ENCODE results near the gene ADAM22. TPM values are rescaled to one million over a fixed set of nuclear protein-coding genes. Genes with fewer than 3 reads are reported as not detected.

The ADAM22 gene
- total and polyA plus RNA-seq, 7 experiments from 2014 or later, result 0.79 to 7.1 (median 2.5) TPM

GRCh38 chr7:88141953-88142352 is 207.9 kb downstream of the ADAM22 start:
- Histone ChIP-seq H3K27ac (ENCODE audit: low read depth, low read length) (no peak overlapping the region), H3K4me3 (ENCODE audit: low read length) (no peak overlapping the region), H3K4me1 (ENCODE audit: control insufficient read depth in 2 of 2, insufficient read depth in 2 of 2, low read length in 2 of 2) (no peaks in the 10 kb centered on the region), H3K36me3 (ENCODE audit: control insufficient read depth in 2 of 3, insufficient read depth in 3 of 3, low read length in 3 of 3) (no peaks in the 10 kb centered on the region), H3K27me3 (ENCODE audit: control insufficient read depth in 2 of 2, insufficient read depth in 2 of 2, low read length in 2 of 2) (no peaks in the 10 kb centered on the region), H3K9me3 (ENCODE audit: control insufficient read depth in 2 of 3, low read length in 3 of 3) (no peaks in the 10 kb centered on the region)
- ChIA-PET CTCF (interaction anchor here (0.7 kb wide), 1 partner anchor 344 kb away, joined by 3 read pairs; no protein-coding TSS in a partner anchor), POLR2A (no interaction called here)
- Mint-ChIP-seq H3K4me1 (no peaks in the 10 kb centered on the region), H3K9me3 (no peaks in the 10 kb centered on the region), H3K4me3 (no peak overlapping the region), H3K36me3 (peaks cover 0 to 12% (median 0%) of the 10 kb centered on the region in 5 donors), H3K27me3 (peaks cover 0 to 4% (median 0%) of the 10 kb centered on the region in 5 donors), H3K27ac (no peak overlapping the region)
- intact Hi-C loops (cut with micrococcal nuclease), result no loop called here
- ATAC-seq, result no peak
- no peak for DNase-seq

- Histone ChIP-seq H3K9me3 (ENCODE audit: control insufficient read depth in 2 of 3, low read length in 3 of 3) (no peaks in the 10 kb centered on the region), H3K4me1 (ENCODE audit: control insufficient read depth in 2 of 2, insufficient read depth in 2 of 2, low read length in 2 of 2) (no peaks in the 10 kb centered on the region), H3K27me3 (ENCODE audit: control insufficient read depth in 2 of 2, insufficient read depth in 2 of 2, low read length in 2 of 2) (no peaks in the 10 kb centered on the region), H3K27ac (ENCODE audit: low read depth, low read length) (no peak overlapping the region), H3K36me3 (ENCODE audit: control insufficient read depth in 2 of 3, insufficient read depth in 3 of 3, low read length in 3 of 3) (no peaks in the 10 kb centered on the region), H3K4me3 (ENCODE audit: low read length) (no peak overlapping the region)
- ATAC-seq (no peak), DNase-seq (no peak)
- H3K4me1 Mint-ChIP-seq, result no peaks in the 10 kb centered on the region
- H3K4me3 Mint-ChIP-seq, result no peak overlapping the region
- no peaks in the 10 kb centered on the region for H3K27me3 Mint-ChIP-seq
- H3K27ac Mint-ChIP-seq, result no peak overlapping the region
- intact Hi-C loops (cut with micrococcal nuclease), result no loop called here
- H3K36me3 Mint-ChIP-seq, result peaks cover 0 to 23% (median 14%) of the 10 kb centered on the region in 5 donors
- no peaks in the 10 kb centered on the region for H3K9me3 Mint-ChIP-seq
- ChIA-PET CTCF (no interaction called here), POLR2A (no interaction called here)
Observed at GRCh38 chr7:88146616-88147015, 212.6 kb downstream of the ADAM22 start.

- Histone ChIP-seq H3K4me3 (ENCODE audit: low read length) (no peak overlapping the region), H3K27me3 (ENCODE audit: control insufficient read depth in 2 of 2, insufficient read depth in 2 of 2, low read length in 2 of 2) (no peaks in the 10 kb centered on the region), H3K9me3 (ENCODE audit: control insufficient read depth in 2 of 3, low read length in 3 of 3) (no peaks in the 10 kb centered on the region), H3K4me1 (ENCODE audit: control insufficient read depth in 2 of 2, insufficient read depth in 2 of 2, low read length in 2 of 2) (no peaks in the 10 kb centered on the region), H3K27ac (ENCODE audit: low read depth, low read length) (no peak overlapping the region), H3K36me3 (ENCODE audit: control insufficient read depth in 2 of 3, insufficient read depth in 3 of 3, low read length in 3 of 3) (no peaks in the 10 kb centered on the region)
- ChIA-PET POLR2A (no interaction called here), CTCF (no interaction called here)
- H3K36me3 Mint-ChIP-seq, result peaks cover 0 to 23% (median 14%) of the 10 kb centered on the region in 5 donors
- no peak overlapping the region for H3K4me3 Mint-ChIP-seq
- H3K4me1 Mint-ChIP-seq, result no peaks in the 10 kb centered on the region
- H3K27me3 Mint-ChIP-seq, result no peaks in the 10 kb centered on the region
- H3K9me3 Mint-ChIP-seq, result no peaks in the 10 kb centered on the region
- ATAC-seq (no peak), DNase-seq (no peak)
- intact Hi-C loops (cut with micrococcal nuclease), result no loop called here
- no peak overlapping the region for H3K27ac Mint-ChIP-seq
Observed at GRCh38 chr7:88147341-88147740, 213.3 kb downstream of the ADAM22 start.

- no peaks in the 10 kb centered on the region for H3K36me3 ChIP-seq (ENCODE audit: control insufficient read depth in 2 of 3, insufficient read depth in 3 of 3, low read length in 3 of 3)
- intact Hi-C loops (cut with micrococcal nuclease), result no loop called here
- ATAC-seq, result no peak
- Mint-ChIP-seq H3K27me3 (no peaks in the 10 kb centered on the region), H3K36me3 (peaks cover 0 to 26% (median 17%) of the 10 kb centered on the region in 5 donors), H3K4me3 (no peak overlapping the region), H3K4me1 (no peaks in the 10 kb centered on the region), H3K27ac (no peak overlapping the region), H3K9me3 (no peaks in the 10 kb centered on the region)
- H3K27me3 ChIP-seq (ENCODE audit: control insufficient read depth in 2 of 2, insufficient read depth in 2 of 2, low read length in 2 of 2), result no peaks in the 10 kb centered on the region
- ChIA-PET CTCF (no interaction called here), POLR2A (no interaction called here)
- H3K4me1 ChIP-seq (ENCODE audit: control insufficient read depth in 2 of 2, insufficient read depth in 2 of 2, low read length in 2 of 2), result no peaks in the 10 kb centered on the region
- H3K27ac ChIP-seq (ENCODE audit: low read depth, low read length), result no peak overlapping the region
- H3K9me3 ChIP-seq (ENCODE audit: control insufficient read depth in 2 of 3, low read length in 3 of 3), result no peaks in the 10 kb centered on the region
- no peak overlapping the region for H3K4me3 ChIP-seq (ENCODE audit: low read length)
- DNase-seq, result no peak
Observed at GRCh38 chr7:88147949-88148348, 213.9 kb downstream of the ADAM22 start.

GRCh38 chr7:88150033-88150432 is 216.0 kb downstream of the ADAM22 start:
- ChIA-PET CTCF (no interaction called here), POLR2A (no interaction called here)
- Mint-ChIP-seq H3K4me1 (no peaks in the 10 kb centered on the region), H3K9me3 (no peaks in the 10 kb centered on the region), H3K27me3 (no peaks in the 10 kb centered on the region), H3K27ac (no peak overlapping the region), H3K36me3 (peaks cover 0 to 39% (median 32%) of the 10 kb centered on the region in 5 donors), H3K4me3 (no peak overlapping the region)
- Histone ChIP-seq H3K27me3 (ENCODE audit: control insufficient read depth in 2 of 2, insufficient read depth in 2 of 2, low read length in 2 of 2) (no peaks in the 10 kb centered on the region), H3K9me3 (ENCODE audit: control insufficient read depth in 2 of 3, low read length in 3 of 3) (no peaks in the 10 kb centered on the region), H3K4me3 (ENCODE audit: low read length) (no peak overlapping the region), H3K27ac (ENCODE audit: low read depth, low read length) (no peak overlapping the region), H3K4me1 (ENCODE audit: control insufficient read depth in 2 of 2, insufficient read depth in 2 of 2, low read length in 2 of 2) (no peaks in the 10 kb centered on the region), H3K36me3 (ENCODE audit: control insufficient read depth in 2 of 3, insufficient read depth in 3 of 3, low read length in 3 of 3) (no peaks in the 10 kb centered on the region)
- no peak for DNase-seq
- no peak for ATAC-seq
- intact Hi-C loops (cut with micrococcal nuclease), result no loop called here

GRCh38 chr7:88151119-88151790 is 217.2 kb downstream of the ADAM22 start:
- H3K4me3 Mint-ChIP-seq, result no peak overlapping the region
- no peaks in the 10 kb centered on the region for H3K4me1 Mint-ChIP-seq
- H3K27ac Mint-ChIP-seq, result no peak overlapping the region
- ChIA-PET POLR2A (no interaction called here), CTCF (no interaction called here)
- H3K9me3 ChIP-seq (ENCODE audit: control insufficient read depth in 2 of 3, low read length in 3 of 3), result no peaks in the 10 kb centered on the region
- H3K4me3 ChIP-seq (ENCODE audit: low read length), result no peak overlapping the region
- intact Hi-C loops (cut with micrococcal nuclease), result no loop called here
- no peaks in the 10 kb centered on the region for H3K4me1 ChIP-seq (ENCODE audit: control insufficient read depth in 2 of 2, insufficient read depth in 2 of 2, low read length in 2 of 2)
- ATAC-seq (no peak), DNase-seq (no peak)
- H3K36me3 Mint-ChIP-seq, result peaks cover 0 to 42% (median 34%) of the 10 kb centered on the region in 5 donors
- H3K27ac ChIP-seq (ENCODE audit: low read depth, low read length), result no peak overlapping the region
- H3K27me3 Mint-ChIP-seq, result no peaks in the 10 kb centered on the region
- no peaks in the 10 kb centered on the region for H3K9me3 Mint-ChIP-seq
- no peaks in the 10 kb centered on the region for H3K36me3 ChIP-seq (ENCODE audit: control insufficient read depth in 2 of 3, insufficient read depth in 3 of 3, low read length in 3 of 3)
- no peaks in the 10 kb centered on the region for H3K27me3 ChIP-seq (ENCODE audit: control insufficient read depth in 2 of 2, insufficient read depth in 2 of 2, low read length in 2 of 2)

- Mint-ChIP-seq H3K27ac (no peak overlapping the region), H3K4me3 (no peak overlapping the region), H3K4me1 (no peaks in the 10 kb centered on the region), H3K9me3 (peaks cover 2 to 18% (median 7%) of the 10 kb centered on the region in 11 donors), H3K36me3 (peaks cover 0 to 57% (median 48%) of the 10 kb centered on the region in 5 donors), H3K27me3 (no peaks in the 10 kb centered on the region)
- H3K4me3 ChIP-seq (ENCODE audit: low read length), result no peak overlapping the region
- no peak for ATAC-seq
- CTCF ChIA-PET, result no interaction called here
- no peak for DNase-seq
- no peak overlapping the region for H3K27ac ChIP-seq (ENCODE audit: low read depth, low read length)
- H3K36me3 ChIP-seq (ENCODE audit: control insufficient read depth in 2 of 3, insufficient read depth in 3 of 3, low read length in 3 of 3), result no peaks in the 10 kb centered on the region
- intact Hi-C loops (cut with micrococcal nuclease), result no loop called here
- POLR2A ChIA-PET, result interaction anchor here (0.6 kb wide), 1 partner anchor 650 kb away, joined by 5 read pairs; no protein-coding TSS in a partner anchor
- H3K27me3 ChIP-seq (ENCODE audit: control insufficient read depth in 2 of 2, insufficient read depth in 2 of 2, low read length in 2 of 2), result no peaks in the 10 kb centered on the region
- no peaks in the 10 kb centered on the region for H3K4me1 ChIP-seq (ENCODE audit: control insufficient read depth in 2 of 2, insufficient read depth in 2 of 2, low read length in 2 of 2)
- no peaks in the 10 kb centered on the region for H3K9me3 ChIP-seq (ENCODE audit: control insufficient read depth in 2 of 3, low read length in 3 of 3)
Observed at GRCh38 chr7:88153378-88153777, 219.3 kb downstream of the ADAM22 start.
